Muscle layer of colon (tissue), 2 donors: ENCODE data around the gene CYB5R4.
"Not testable (repeated sequence)": the region's sequence is repeated elsewhere in the genome, so short reads cannot be mapped to it uniquely, and the experiment has no call there.

ENCODE experiments used
- H3K27ac ChIP-seq: one replicate; pipeline ENCODE4 v1.7.0; 2013; ENCODE audit warnings: low read depth, mild to moderate bottlenecking, low read length, moderate library complexity
- H3K27me3 ChIP-seq, 2 donors: one replicate each; pipeline ENCODE4 v1.7.0; 2013; ENCODE audit warnings: low read length in 2 of 2, mild to moderate bottlenecking in 2 of 2; ENCODE audit not compliant: insufficient read depth in 2 of 2, control insufficient read depth in 1 of 2
- H3K36me3 ChIP-seq: one replicate; pipeline ENCODE4 v1.7.0; 2013; ENCODE audit warnings: mild to moderate bottlenecking, low read length; ENCODE audit not compliant: insufficient read depth
- H3K4me1 ChIP-seq: one replicate; pipeline ENCODE4 v1.7.0; 2013; ENCODE audit warnings: mild to moderate bottlenecking, low read length; ENCODE audit not compliant: insufficient read depth
- H3K4me3 ChIP-seq, 2 donors: one replicate each; pipeline ENCODE4 v1.7.0; 2013; ENCODE audit warnings: low read length in 2 of 2, low read depth in 1 of 2, mild to moderate bottlenecking in 1 of 2, moderate library complexity in 1 of 2
- H3K9ac ChIP-seq: one replicate; pipeline ENCODE4 v1.7.0; 2013; ENCODE audit warnings: low read length
- H3K9me3 ChIP-seq: one replicate; pipeline ENCODE4 v1.7.0; 2013; ENCODE audit warnings: mild to moderate bottlenecking, low read length
- donor health status: abdominal sarcoma.
- donor health status: Adenocarcinoma of cecum.

The CYB5R4 gene

GRCh38 chr6:83889621-83890020, 30.1 kb downstream of the CYB5R4 start:
- H3K27me3 ChIP-seq, result no peaks in the 10 kb centered on the region
- H3K36me3 ChIP-seq, result peaks cover 4% of the 10 kb centered on the region
- no peaks in the 10 kb centered on the region for H3K9me3 ChIP-seq
- no peaks in the 10 kb centered on the region for H3K4me1 ChIP-seq
- no peak overlapping the region for H3K9ac ChIP-seq
- H3K4me3 ChIP-seq, result no peak overlapping the region
- H3K27ac ChIP-seq, result no peak overlapping the region

- no peaks in the 10 kb centered on the region for H3K9me3 ChIP-seq
- H3K36me3 ChIP-seq, result peaks cover 4% of the 10 kb centered on the region
- no peak overlapping the region for H3K9ac ChIP-seq
- no peaks in the 10 kb centered on the region for H3K27me3 ChIP-seq
- no peak overlapping the region for H3K4me3 ChIP-seq
- no peaks in the 10 kb centered on the region for H3K4me1 ChIP-seq
- no peak overlapping the region for H3K27ac ChIP-seq
Measured at GRCh38 chr6:83890520-83890919, 31.0 kb downstream of the CYB5R4 start.

GRCh38 chr6:83891586-83891985, 32.1 kb downstream of the CYB5R4 start:
- Histone ChIP-seq H3K9me3 (no peaks in the 10 kb centered on the region), H3K27ac (no peak overlapping the region), H3K9ac (no peak overlapping the region), H3K27me3 (no peaks in the 10 kb centered on the region), H3K36me3 (peaks cover 4% of the 10 kb centered on the region), H3K4me3 (no peak overlapping the region), H3K4me1 (no peaks in the 10 kb centered on the region)

- Histone ChIP-seq H3K27me3 (no peaks in the 10 kb centered on the region), H3K9ac (no peak overlapping the region), H3K27ac (no peak overlapping the region), H3K4me1 (no peaks in the 10 kb centered on the region), H3K36me3 (peaks cover 4% of the 10 kb centered on the region), H3K4me3 (no peak overlapping the region), H3K9me3 (no peaks in the 10 kb centered on the region)
Measured at GRCh38 chr6:83893024-83893423, 33.5 kb downstream of the CYB5R4 start.

DNA sequence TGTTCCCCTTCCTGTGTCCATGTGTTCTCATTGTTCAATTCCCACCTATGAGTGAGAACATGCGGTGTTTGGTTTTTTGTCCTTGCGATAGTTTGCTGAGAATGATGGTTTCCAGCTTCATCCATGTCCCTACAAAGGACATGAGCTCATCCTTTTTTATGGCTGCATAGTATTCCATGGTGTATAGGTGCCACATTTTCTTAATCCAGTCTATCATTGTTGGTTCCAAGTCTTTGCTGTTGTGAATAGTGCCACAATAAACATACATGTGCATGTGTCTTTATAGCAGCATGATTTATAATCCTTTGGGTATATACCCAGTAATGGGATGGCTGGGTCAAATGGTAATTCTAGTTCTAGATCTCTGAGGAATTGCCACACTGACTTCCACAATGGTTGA, 37.6 kb downstream of the CYB5R4 start:
- H3K4me3 ChIP-seq, H3K4me1 ChIP-seq, H3K27me3 ChIP-seq, H3K36me3 ChIP-seq, H3K9ac ChIP-seq, H3K9me3 ChIP-seq, H3K27ac ChIP-seq: not testable (repeated sequence)

- no peaks in the 10 kb centered on the region for H3K36me3 ChIP-seq
- no peaks in the 10 kb centered on the region for H3K4me1 ChIP-seq
- H3K27ac ChIP-seq, result no peak overlapping the region
- no peak overlapping the region for H3K9ac ChIP-seq
- H3K27me3 ChIP-seq, result no peaks in the 10 kb centered on the region
- H3K9me3 ChIP-seq, result no peaks in the 10 kb centered on the region
- no peak overlapping the region for H3K4me3 ChIP-seq
Measured at GRCh38 chr6:83901624-83902023, 42.1 kb downstream of the CYB5R4 start.

DNA sequence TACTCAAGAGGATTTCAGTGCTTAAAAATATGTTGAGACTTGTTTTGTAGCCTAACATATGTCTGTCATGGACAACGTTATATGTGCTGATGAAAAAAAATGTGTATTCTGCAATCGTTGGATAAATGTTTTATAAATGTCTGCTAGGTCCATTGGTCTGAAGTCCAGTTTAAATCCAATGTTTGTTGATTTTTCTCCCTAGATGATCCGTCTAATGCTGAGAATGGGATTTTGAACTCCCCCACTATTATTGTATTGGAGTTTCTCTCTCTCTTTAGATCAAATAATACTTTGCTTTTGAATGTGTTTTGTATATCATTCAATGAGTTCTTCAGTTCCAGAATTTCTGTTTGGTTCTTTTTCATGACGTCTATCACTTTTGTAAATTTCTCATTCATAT, 44.9 kb downstream of the CYB5R4 start:
- H3K36me3 ChIP-seq, result no peaks in the 10 kb centered on the region
- H3K9me3 ChIP-seq, result no peaks in the 10 kb centered on the region
- no peak overlapping the region for H3K9ac ChIP-seq
- H3K27ac ChIP-seq, result no peak overlapping the region
- no peaks in the 10 kb centered on the region for H3K27me3 ChIP-seq
- no peaks in the 10 kb centered on the region for H3K4me1 ChIP-seq
- H3K4me3 ChIP-seq, result no peak overlapping the region

DNA sequence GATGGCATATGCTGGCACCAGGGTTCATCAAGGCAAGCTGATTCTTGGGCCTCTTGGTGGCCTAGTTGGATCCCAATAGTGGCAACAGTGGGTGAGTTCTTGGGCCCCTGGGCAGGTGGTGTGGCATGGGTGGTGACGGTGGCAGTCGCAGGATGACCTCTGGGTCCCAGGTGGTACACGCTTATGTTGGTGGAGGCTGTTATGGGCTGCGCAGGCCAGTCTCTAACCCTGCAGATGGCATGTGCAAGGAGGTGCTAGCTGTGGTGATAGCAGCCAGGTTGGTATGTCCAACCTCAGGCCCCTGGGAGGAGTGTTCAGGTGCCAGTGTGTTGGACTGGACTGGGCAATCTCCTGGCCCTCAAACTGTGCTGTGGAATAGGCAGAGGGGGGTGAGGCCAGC, 46.2 kb downstream of the CYB5R4 start:
- H3K9me3 ChIP-seq, result no peaks in the 10 kb centered on the region
- no peak overlapping the region for H3K27ac ChIP-seq
- no peaks in the 10 kb centered on the region for H3K27me3 ChIP-seq

GRCh38 chr6:83907623-83908390, 48.3 kb downstream of the CYB5R4 start:
- H3K4me1 ChIP-seq, H3K9ac ChIP-seq, H3K27me3 ChIP-seq, H3K36me3 ChIP-seq, H3K4me3 ChIP-seq, H3K9me3 ChIP-seq, H3K27ac ChIP-seq: not testable (repeated sequence)

More for the DNA sequence above, 46.2 kb downstream of the CYB5R4 start:
- Histone ChIP-seq H3K36me3 (no peaks in the 10 kb centered on the region), H3K9ac (no peak overlapping the region), H3K4me1 (no peaks in the 10 kb centered on the region), H3K4me3 (no peak overlapping the region)

- H3K36me3 ChIP-seq, result no peaks in the 10 kb centered on the region
- H3K4me1 ChIP-seq, result no peaks in the 10 kb centered on the region
- H3K27ac ChIP-seq, result no peak overlapping the region
- no peaks in the 10 kb centered on the region for H3K27me3 ChIP-seq
- H3K9me3 ChIP-seq, result no peaks in the 10 kb centered on the region
- H3K9ac ChIP-seq, result no peak overlapping the region
- H3K4me3 ChIP-seq, result no peak overlapping the region
Measured at GRCh38 chr6:83908813-83909212, 49.3 kb downstream of the CYB5R4 start.

DNA sequence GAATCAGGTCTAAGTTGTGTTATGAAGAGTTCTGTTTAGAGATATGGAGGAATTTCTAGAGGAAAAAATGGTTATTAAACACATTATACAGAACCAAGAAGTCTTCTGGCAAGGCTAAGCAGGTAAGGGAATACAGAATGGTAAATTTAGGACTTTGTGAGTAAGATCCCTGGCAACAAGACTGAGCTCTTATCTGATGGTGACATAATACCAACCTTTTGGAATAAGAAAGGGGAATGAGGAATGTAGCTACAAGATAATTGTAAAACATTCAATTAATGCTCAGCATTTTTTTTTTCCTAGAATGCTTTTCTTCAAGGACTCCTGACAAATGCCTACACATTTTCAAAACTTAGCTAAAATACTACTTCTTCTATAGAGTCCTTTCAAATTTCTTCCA, 51.8 kb downstream of the CYB5R4 start:
- H3K27me3 ChIP-seq, result no peaks in the 10 kb centered on the region
- no peaks in the 10 kb centered on the region for H3K9me3 ChIP-seq
- H3K4me3 ChIP-seq, result no peak overlapping the region
- H3K9ac ChIP-seq, result no peak overlapping the region
- no peaks in the 10 kb centered on the region for H3K36me3 ChIP-seq
- no peak overlapping the region for H3K27ac ChIP-seq
- H3K4me1 ChIP-seq, result no peaks in the 10 kb centered on the region

- Histone ChIP-seq H3K36me3 (no peaks in the 10 kb centered on the region), H3K27ac (no peak overlapping the region), H3K27me3 (no peaks in the 10 kb centered on the region), H3K9ac (no peak overlapping the region), H3K9me3 (no peaks in the 10 kb centered on the region), H3K4me3 (no peak overlapping the region), H3K4me1 (no peaks in the 10 kb centered on the region)
Measured at GRCh38 chr6:83914953-83915352, 55.5 kb downstream of the CYB5R4 start.
